ENCODE results near the gene CRTAC1. TPM values are rescaled to one million over a fixed set of nuclear protein-coding genes. Genes with fewer than 3 reads are reported as not detected.

CRTAC1 gene
- total and polyA plus RNA-seq, 8 donors, result 2.5 to 44.0 (median 4.4) TPM

GRCh38 chr10:97818572-97818971 is 211.8 kb downstream of the CRTAC1 start:
- no peak for DNase-seq
- Histone ChIP-seq H3K4me3 (no peak overlapping the region), H3K9me3 (no peaks in the 10 kb centered on the region), H3K36me3 (no peaks in the 10 kb centered on the region), H3K27me3 (peaks cover 0 to 82% of the 10 kb centered on the region in 2 donors), H3K4me1 (no peaks in the 10 kb centered on the region), H3K27ac (no peak overlapping the region)
- TF ChIP-seq CTCF (IDR thresholded peaks at IDR 0.05), result no peak
- intact Hi-C loops (cut with DNase I), result no loop called here
- ATAC-seq, result peak; percentile 18

DNA sequence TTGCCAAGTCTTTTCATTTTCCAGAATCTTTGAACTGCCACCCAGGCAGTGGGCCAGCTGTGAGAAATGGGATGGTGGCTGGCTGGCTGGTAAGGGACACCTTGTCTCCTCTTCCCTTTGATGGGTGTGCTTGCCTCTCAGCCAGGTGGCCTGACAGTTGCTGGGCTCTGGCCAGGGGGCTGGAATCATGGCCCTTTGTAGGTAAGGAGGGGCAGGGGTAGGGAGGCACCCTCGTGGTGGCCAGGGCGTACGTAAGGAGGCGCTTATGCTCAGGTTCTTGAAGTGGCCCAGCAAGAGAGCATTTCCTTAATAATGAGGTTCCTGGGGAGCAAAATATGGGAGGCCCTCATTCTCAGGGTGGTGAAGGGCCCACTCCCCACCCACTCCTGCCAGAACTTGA is 213.8 kb downstream of the CRTAC1 start:
- Histone ChIP-seq H3K36me3 (no peaks in the 10 kb centered on the region), H3K4me3 (no peak overlapping the region), H3K27me3 (peaks cover 0 to 63% of the 10 kb centered on the region in 2 donors), H3K9me3 (no peaks in the 10 kb centered on the region), H3K4me1 (no peaks in the 10 kb centered on the region), H3K27ac (no peak overlapping the region)
- DNase-seq (no peak), ATAC-seq (no peak)
- no peak for TF ChIP-seq CTCF (IDR thresholded peaks at IDR 0.05)
- intact Hi-C loops (cut with DNase I), result no loop called here

Other genes with a start within 250 kb of the CRTAC1 start
- 1 to 10 TPM in 1 of 2 donors, under 1 TPM in 1; 0.68 to 1.9 TPM for gene GOLGA7B, start 180.8 kb downstream of the CRTAC1 start, total RNA-seq
- gene GOLGA7B, start 180.8 kb downstream of the CRTAC1 start, polyA plus RNA-seq (ENCODE audit: insufficient read length in 6 of 6), result under 1 TPM; 0.17 to 0.61 (median 0.36) TPM
- gene R3HCC1L, start 104.0 kb upstream of the CRTAC1 start, total RNA-seq, result 10 to 100 TPM; 10.3 to 13.8 TPM
- gene R3HCC1L, start 104.0 kb upstream of the CRTAC1 start, polyA plus RNA-seq (ENCODE audit: insufficient read length in 6 of 6), result 10 to 100 TPM; 16.7 to 24.1 (median 19.1) TPM
- 1 to 10 TPM; 2.5 to 5.4 TPM for gene LOXL4, start 237.6 kb upstream of the CRTAC1 start, total RNA-seq
- 1 to 10 TPM; 5.2 to 7.0 (median 5.7) TPM for gene LOXL4, start 237.6 kb upstream of the CRTAC1 start, polyA plus RNA-seq (ENCODE audit: insufficient read length in 6 of 6)

Data from left lung (tissue), 10 donors.